HG03097 (cell line): Measurements from ENCODE around the gene CSF3R.

ENCODE experiments used
- ATAC-seq: cut with Tn5 transposase; IDR thresholded peaks from one replicate; pipeline ENCODE4 v1.9.1; 2021; ENCODE audit not compliant: unreplicated experiment, low FRiP score

CSF3R gene

DNA sequence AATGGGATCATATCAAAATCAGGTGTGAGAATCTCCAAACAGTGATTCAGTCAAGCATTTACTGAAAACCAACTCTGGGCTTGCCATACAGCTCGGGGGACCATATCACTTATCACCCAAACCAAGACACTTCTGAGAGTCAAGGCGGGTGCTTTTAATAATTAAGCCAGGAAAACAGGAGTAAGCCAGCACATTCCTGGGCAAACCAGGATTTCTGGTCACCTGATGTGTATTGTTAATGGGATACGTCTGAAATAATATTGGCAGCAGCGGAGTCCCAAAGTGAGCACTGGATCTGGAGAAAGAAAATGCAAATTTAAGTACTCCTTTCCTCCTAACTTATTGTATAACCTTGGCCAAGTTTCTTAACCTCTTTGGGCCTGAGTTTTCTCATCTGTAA is 50.1 kb downstream of the CSF3R start:
- ATAC-seq: no peak

DNA sequence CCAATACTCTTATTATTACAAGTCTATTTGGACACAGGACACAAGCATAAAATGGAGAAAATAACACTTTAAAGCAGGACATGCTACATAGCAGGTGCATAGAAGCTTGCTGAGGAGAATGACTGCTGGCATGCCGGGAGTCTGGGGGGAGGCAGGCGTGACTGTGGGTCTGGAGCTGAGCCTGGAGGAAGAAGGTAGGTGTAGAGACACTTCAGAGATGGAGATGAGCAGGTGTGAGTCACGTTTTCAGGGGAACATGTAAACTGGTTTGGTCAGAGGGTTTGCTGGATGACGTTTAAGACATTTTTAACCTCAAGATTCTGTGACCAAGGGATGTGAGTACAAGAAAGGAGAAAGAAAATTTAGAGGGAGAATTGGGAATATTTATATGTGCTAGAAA is 56.9 kb downstream of the CSF3R start:
- no peak for ATAC-seq

DNA sequence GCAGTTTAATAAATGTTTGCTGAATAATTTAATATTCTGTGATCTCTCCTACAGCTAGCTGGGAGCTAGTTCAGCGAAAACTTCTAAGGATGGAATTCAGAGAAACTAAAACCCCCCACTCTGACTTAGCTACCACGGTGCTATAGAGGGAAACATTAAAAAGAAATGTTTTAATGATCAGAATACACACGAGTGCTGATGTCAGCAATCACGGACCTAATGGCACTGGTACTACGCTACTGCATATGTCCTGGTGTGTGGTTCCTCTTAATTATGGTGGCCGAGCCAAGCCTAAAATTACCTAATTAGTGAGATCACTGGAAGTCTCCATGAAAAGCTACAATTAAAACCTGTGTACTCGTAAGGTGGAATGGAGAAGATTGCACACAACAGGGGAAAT is 61.1 kb downstream of the CSF3R start:
- ATAC-seq: no peak

DNA sequence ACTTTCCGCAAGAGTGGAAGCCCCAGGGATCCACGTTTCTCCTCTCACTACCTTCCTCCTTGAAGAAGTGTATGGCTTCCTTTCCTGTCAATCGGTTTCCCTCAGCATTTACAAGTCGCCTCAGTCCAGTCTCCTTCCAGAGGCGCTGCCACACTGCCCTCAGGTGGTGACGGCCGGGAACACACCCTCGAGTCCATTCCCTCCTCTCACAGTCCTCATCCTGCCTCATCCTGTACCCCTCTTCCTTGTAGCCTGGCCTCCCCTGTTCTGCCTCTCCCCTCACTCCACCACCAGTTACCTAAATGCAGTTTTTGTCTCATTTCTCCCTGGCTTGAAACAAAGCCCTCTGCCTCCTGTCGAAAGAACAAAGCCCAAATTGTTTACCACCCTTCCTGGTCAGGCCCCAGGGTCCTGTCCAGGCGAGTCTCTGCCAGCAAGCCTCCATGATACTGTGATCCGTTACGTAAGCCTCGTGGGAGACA is 61.8 kb downstream of the CSF3R start:
- ATAC-seq: no peak

DNA sequence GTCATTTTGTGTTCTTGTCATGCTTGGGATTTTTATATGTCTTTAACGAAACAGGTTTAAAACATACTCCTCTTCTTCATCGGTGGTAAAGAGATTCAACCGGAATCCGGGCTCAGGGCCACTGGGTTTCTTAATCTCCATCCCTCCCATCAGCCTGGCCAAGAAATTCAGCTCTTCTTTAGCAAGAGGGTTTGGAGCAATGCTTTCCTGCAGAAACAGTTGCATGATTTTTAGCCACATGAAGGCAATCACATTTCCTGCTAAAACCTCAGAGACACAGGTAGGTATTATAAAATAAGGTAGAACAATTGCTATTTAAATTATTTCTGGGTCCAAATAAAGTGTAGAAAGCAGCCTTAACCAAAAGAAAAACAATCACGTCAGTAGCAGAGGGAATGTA is 62.3 kb downstream of the CSF3R start:
- no peak for ATAC-seq

DNA sequence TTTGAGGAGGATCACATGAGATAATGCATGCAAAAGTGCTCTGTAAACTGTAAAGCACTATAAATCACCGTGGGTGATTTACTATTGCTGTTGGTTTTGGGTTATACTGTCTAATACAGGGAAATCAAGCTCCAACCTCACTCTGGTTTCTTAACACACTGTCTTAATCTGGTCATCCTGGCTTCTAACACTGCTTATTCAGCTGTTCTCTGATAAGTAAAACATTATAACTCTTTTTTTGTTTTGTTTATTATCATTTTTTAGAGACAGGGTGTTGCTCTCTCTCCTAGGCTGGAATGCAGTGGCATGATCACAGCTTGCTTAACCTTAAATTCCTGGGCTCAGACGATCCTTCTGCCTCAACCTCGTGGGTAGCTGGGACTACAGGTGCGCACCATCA is 63.1 kb downstream of the CSF3R start:
- ATAC-seq: no peak

DNA sequence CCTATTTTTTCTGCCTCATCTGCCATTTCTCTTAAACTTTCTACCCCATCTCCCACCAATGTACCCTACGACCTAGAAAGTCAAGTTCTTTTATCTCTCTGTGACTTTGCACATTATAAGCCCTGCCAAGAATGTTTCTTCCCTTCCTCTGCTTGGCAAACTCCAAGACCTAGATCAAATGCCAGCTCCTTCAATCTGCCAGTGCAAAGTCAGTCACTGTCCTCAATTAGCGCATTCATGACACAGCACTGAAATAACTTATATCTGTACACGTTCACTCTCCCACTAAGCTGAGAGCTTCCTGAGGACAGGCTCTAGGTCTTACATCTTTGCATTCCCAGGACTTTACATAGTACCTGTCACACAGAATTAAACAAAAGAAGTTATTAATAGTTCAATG is 63.6 kb downstream of the CSF3R start:
- ATAC-seq: no peak

DNA sequence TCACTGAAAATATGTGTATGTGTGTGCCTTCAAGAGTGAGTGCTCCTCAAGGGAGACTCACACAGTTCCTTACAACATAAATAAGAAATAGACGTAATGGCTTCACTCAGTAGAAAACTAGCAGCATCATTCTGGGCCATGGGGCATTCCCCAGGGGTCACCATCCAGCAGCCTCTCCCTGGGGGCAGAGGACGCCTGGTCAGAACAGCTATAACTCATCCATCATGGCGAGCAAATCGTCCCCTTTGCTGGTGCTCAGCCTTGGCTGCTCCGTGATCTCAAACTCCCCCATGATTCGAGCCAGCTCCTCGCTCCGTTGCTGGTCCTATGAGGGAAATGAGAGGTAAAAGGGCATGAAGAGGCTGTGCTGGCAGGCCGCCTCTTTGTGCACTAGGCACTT is 64.8 kb downstream of the CSF3R start:
- no peak for ATAC-seq
